ENCODE data around the gene WNT1.

The WNT1 gene

GRCh38 chr12:48980389-48980952 is 2.3 kb downstream of the WNT1 start:
- TF ChIP-seq REST (IDR thresholded peaks at IDR 0.05; ENCODE audit: insufficient read depth in 1 of 2, low read depth in 2 of 2, low read length in 2 of 2) (no peak), FOXP2 (optimal IDR thresholded peaks at IDR 0.05; ENCODE audit: borderline replicate concordance, extremely low read depth, extremely low read length, insufficient read depth) (no peak), SIN3A (IDR thresholded peaks at IDR 0.05; ENCODE audit: borderline replicate concordance, insufficient read depth, low read length) (no peak), POLR2AphosphoS5 (IDR thresholded peaks at IDR 0.05; ENCODE audit: low read depth, low read length) (no peak), TAF1 (IDR thresholded peaks at IDR 0.05; ENCODE audit: borderline replicate concordance, insufficient read depth, low read length) (no peak)

- TF ChIP-seq REST (IDR thresholded peaks at IDR 0.05; ENCODE audit: insufficient read depth in 1 of 2, low read depth in 2 of 2, low read length in 2 of 2) = no peak
- no peak for TF ChIP-seq FOXP2 (optimal IDR thresholded peaks at IDR 0.05; ENCODE audit: borderline replicate concordance, extremely low read depth, extremely low read length, insufficient read depth)
- TF ChIP-seq SIN3A (IDR thresholded peaks at IDR 0.05; ENCODE audit: borderline replicate concordance, insufficient read depth, low read length) = no peak
- no peak for TF ChIP-seq POLR2AphosphoS5 (IDR thresholded peaks at IDR 0.05; ENCODE audit: low read depth, low read length)
Observed at GRCh38 chr12:48980953-48981756, 3.0 kb downstream of the WNT1 start.

GRCh38 chr12:48981757-48982157 is 3.6 kb downstream of the WNT1 start:
- TF ChIP-seq SIN3A (IDR thresholded peaks at IDR 0.05; ENCODE audit: borderline replicate concordance, insufficient read depth, low read length) (no peak), FOXP2 (optimal IDR thresholded peaks at IDR 0.05; ENCODE audit: borderline replicate concordance, extremely low read depth, extremely low read length, insufficient read depth) (no peak), POLR2AphosphoS5 (IDR thresholded peaks at IDR 0.05; ENCODE audit: low read depth, low read length) (no peak), REST (IDR thresholded peaks at IDR 0.05; ENCODE audit: insufficient read depth in 1 of 2, low read depth in 2 of 2, low read length in 2 of 2) (no peak), TAF1 (IDR thresholded peaks at IDR 0.05; ENCODE audit: borderline replicate concordance, insufficient read depth, low read length) (no peak)

- TF ChIP-seq POLR2AphosphoS5 (IDR thresholded peaks at IDR 0.05; ENCODE audit: low read depth, low read length) (no peak), TAF1 (IDR thresholded peaks at IDR 0.05; ENCODE audit: borderline replicate concordance, insufficient read depth, low read length) (no peak), SIN3A (IDR thresholded peaks at IDR 0.05; ENCODE audit: borderline replicate concordance, insufficient read depth, low read length) (no peak), REST (IDR thresholded peaks at IDR 0.05; ENCODE audit: insufficient read depth in 1 of 2, low read depth in 2 of 2, low read length in 2 of 2) (no peak), FOXP2 (optimal IDR thresholded peaks at IDR 0.05; ENCODE audit: borderline replicate concordance, extremely low read depth, extremely low read length, insufficient read depth) (no peak)
Observed at GRCh38 chr12:48982397-48983080, 4.4 kb downstream of the WNT1 start.
